ENCODE results near the gene PLA2G4B.

The PLA2G4B gene

DNA sequence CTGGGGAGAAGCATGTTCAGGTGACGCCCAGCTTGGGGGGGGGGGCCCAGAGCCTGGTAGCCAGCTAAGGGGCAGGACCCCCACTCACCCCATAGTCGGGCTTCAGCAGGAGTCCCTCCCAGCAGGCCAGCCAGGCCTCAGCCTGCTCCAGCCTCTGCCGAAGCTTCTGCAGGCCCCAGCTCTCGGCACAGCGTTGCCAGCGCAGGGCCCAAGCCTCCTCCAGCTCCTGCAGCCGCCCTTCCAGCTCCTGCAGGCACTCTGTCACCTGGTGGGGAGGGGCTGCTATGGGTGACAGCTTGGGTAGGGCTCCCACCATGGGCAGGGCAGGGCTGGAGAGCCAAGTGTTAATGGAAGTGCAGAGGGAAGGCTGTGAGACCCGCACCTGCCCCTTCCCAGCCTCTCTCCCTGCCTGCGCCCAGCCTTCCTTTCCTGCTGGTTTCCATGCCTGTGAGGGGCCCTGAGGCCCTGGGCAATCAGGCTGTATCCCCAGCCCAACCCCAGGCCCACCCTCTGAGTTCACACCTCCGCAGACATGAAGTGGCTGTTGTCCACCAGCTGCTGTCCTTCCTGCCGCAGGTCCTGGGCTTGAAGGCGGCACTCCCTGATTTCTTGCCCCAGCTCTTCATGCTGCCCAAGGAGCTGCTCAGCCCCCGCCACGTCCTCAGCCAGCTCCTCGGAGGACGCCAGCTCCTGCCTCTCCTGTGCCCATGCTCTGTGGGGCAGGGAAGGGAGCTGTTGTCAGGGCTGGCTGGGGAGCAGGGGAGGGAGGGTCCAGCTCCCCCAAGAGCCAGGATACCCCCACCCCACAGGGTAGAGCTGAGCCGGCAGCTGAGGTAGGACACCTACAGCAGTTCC, 14.3 kb downstream of the PLA2G4B start:
- no peaks in the 10 kb centered on the region for H4K20me1 ChIP-seq (ENCODE audit: insufficient read depth)
- H3K27me3 ChIP-seq (ENCODE audit: insufficient read depth, low read depth) = no peaks in the 10 kb centered on the region
- no peak overlapping the region for H3K9ac ChIP-seq
- H3K79me2 ChIP-seq (ENCODE audit: insufficient read depth, low read depth) = no peaks in the 10 kb centered on the region
- no peaks in the 10 kb centered on the region for H3K4me1 ChIP-seq (ENCODE audit: low read depth, poor library complexity, severe bottlenecking)
- no peak overlapping the region for H3K4me2 ChIP-seq
- no peak overlapping the region for H3K27ac ChIP-seq
- no peak overlapping the region for H3K4me3 ChIP-seq (IDR thresholded peaks at IDR 0.05; ENCODE audit: insufficient read depth, low read depth, low read length)
- H3K36me3 ChIP-seq (ENCODE audit: insufficient read depth) = no peaks in the 10 kb centered on the region
- H2AFZ ChIP-seq (ENCODE audit: low read depth) = no peak overlapping the region
- TF ChIP-seq, protein P1, sequence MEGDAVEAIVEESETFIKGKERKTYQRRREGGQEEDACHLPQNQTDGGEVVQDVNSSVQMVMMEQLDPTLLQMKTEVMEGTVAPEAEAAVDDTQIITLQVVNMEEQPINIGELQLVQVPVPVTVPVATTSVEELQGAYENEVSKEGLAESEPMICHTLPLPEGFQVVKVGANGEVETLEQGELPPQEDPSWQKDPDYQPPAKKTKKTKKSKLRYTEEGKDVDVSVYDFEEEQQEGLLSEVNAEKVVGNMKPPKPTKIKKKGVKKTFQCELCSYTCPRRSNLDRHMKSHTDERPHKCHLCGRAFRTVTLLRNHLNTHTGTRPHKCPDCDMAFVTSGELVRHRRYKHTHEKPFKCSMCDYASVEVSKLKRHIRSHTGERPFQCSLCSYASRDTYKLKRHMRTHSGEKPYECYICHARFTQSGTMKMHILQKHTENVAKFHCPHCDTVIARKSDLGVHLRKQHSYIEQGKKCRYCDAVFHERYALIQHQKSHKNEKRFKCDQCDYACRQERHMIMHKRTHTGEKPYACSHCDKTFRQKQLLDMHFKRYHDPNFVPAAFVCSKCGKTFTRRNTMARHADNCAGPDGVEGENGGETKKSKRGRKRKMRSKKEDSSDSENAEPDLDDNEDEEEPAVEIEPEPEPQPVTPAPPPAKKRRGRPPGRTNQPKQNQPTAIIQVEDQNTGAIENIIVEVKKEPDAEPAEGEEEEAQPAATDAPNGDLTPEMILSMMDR (conservative IDR thresholded peaks at IDR 0.05; ENCODE audit: low read depth, low read length) = no peak

DNA sequence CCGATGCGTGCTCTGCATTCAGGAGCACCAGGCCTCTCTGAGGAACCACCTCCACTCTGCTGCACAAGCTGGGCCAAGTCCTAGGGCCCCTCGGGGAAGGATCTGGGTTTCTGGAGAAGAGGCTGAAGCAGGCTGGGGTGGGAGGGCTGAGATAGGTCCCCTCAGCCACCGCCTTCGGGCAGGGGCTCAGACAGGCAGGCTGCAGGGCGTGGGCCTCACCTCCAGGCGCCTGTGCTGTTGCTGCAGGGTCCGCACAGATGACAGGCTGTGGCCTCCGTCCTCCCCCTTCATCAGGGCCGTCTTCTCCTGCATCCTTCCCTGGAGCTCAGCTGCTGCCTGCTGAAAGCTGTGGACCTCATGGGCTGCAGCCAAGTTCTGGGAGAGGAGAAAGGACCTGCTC, 15.2 kb downstream of the PLA2G4B start:
- H2AFZ ChIP-seq (ENCODE audit: low read depth) = no peak overlapping the region
- no peak overlapping the region for H3K27ac ChIP-seq
- TF ChIP-seq, protein P1 (conservative IDR thresholded peaks at IDR 0.05; ENCODE audit: low read depth, low read length) = no peak
- H3K27me3 ChIP-seq (ENCODE audit: insufficient read depth, low read depth) = no peaks in the 10 kb centered on the region
- H3K79me2 ChIP-seq (ENCODE audit: insufficient read depth, low read depth) = no peaks in the 10 kb centered on the region
- no peak overlapping the region for H3K9ac ChIP-seq
- no peaks in the 10 kb centered on the region for H3K4me1 ChIP-seq (ENCODE audit: low read depth, poor library complexity, severe bottlenecking)
- no peaks in the 10 kb centered on the region for H4K20me1 ChIP-seq (ENCODE audit: insufficient read depth)
- H3K4me3 ChIP-seq (IDR thresholded peaks at IDR 0.05; ENCODE audit: insufficient read depth, low read depth, low read length) = no peak overlapping the region
- H3K4me2 ChIP-seq = no peak overlapping the region
- H3K36me3 ChIP-seq (ENCODE audit: insufficient read depth) = no peaks in the 10 kb centered on the region

DNA sequence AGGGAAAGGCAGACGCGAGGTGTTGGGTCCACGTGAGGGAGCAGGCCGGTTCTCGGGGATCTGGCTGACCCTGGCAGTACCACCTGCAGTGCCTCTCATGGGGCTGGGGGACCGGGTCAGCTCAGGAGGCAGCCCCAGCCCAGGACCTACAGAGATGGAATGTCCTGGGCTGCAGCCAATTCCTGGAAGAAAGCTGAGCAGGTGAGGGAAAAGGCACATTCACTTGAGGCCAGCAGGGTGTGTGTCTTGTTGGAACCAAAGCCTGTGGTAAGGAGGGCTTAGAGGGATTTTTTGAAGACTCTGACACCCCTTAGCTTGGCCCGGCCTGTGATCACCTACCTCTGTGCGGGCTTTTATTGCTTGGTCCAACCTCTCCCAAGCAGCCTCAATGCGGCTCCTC, 15.8 kb downstream of the PLA2G4B start:
- H3K4me2 ChIP-seq = no peak overlapping the region
- no peaks in the 10 kb centered on the region for H3K27me3 ChIP-seq (ENCODE audit: insufficient read depth, low read depth)
- no peaks in the 10 kb centered on the region for H3K79me2 ChIP-seq (ENCODE audit: insufficient read depth, low read depth)
- TF ChIP-seq, protein P1 (conservative IDR thresholded peaks at IDR 0.05; ENCODE audit: low read depth, low read length) = no peak
- H3K36me3 ChIP-seq (ENCODE audit: insufficient read depth) = no peaks in the 10 kb centered on the region
- no peak overlapping the region for H3K9ac ChIP-seq
- no peaks in the 10 kb centered on the region for H3K4me1 ChIP-seq (ENCODE audit: low read depth, poor library complexity, severe bottlenecking)
- H2AFZ ChIP-seq (ENCODE audit: low read depth) = no peak overlapping the region
- no peak overlapping the region for H3K27ac ChIP-seq
- no peak overlapping the region for H3K4me3 ChIP-seq (IDR thresholded peaks at IDR 0.05; ENCODE audit: insufficient read depth, low read depth, low read length)
- H4K20me1 ChIP-seq (ENCODE audit: insufficient read depth) = no peaks in the 10 kb centered on the region

DNA sequence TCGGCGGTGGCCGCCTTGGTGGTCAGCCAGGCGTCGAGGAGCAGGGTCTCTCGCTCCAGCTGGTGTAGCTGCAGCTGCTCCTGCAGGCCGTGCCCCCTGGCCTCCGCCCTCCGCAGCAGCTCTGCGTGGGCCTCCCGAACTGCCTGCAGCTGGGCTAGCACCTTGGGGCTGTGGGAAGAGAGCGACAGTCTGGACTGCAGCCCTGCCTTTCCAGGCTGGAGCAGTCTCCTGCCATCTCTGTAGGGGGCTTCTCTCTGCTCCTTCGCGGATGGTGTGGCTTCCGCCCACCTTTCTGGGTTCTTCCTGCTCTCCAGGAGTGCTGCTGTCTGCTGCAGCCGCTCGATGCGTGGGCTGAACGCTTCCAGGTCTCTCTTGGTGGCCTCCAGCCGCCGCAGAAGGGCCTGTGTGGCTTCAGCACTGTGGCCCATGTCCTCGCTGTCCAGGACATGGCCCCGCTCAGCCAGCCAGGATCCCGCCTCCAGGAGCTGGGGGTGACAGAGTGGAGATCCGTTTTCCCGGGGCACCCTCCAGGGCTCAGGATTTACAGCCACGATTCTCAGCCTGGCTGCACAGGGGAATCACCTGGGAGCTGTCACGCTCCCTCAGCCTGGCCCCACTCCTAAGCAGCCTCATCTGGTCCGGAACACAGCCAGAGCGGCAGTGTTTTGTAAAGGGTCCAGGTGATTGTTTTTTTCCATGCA, 16.8 kb downstream of the PLA2G4B start:
- H3K27me3 ChIP-seq (ENCODE audit: insufficient read depth, low read depth) = no peaks in the 10 kb centered on the region

More for the DNA sequence above, 16.8 kb downstream of the PLA2G4B start:
- Histone ChIP-seq H3K27ac (no peak overlapping the region), H3K4me1 (ENCODE audit: low read depth, poor library complexity, severe bottlenecking) (no peaks in the 10 kb centered on the region), H2AFZ (ENCODE audit: low read depth) (no peak overlapping the region), H3K4me2 (no peak overlapping the region), H4K20me1 (ENCODE audit: insufficient read depth) (no peaks in the 10 kb centered on the region), H3K4me3 (IDR thresholded peaks at IDR 0.05; ENCODE audit: insufficient read depth, low read depth, low read length) (no peak overlapping the region), H3K36me3 (ENCODE audit: insufficient read depth) (no peaks in the 10 kb centered on the region), H3K9ac (no peak overlapping the region), H3K79me2 (ENCODE audit: insufficient read depth, low read depth) (no peaks in the 10 kb centered on the region)
- TF ChIP-seq, protein P1 (conservative IDR thresholded peaks at IDR 0.05; ENCODE audit: low read depth, low read length) = no peak
